Measurements from ENCODE around the gene C11orf98. TPM values are rescaled to one million over a fixed set of nuclear protein-coding genes. Genes with fewer than 3 reads are reported as not detected.
"Not testable (repeated sequence)": the region's sequence is repeated elsewhere in the genome, so short reads cannot be mapped to it uniquely, and the experiment has no call there.

C11orf98 gene
- total RNA-seq, 1 experiment from 2014 or later: 62.6 TPM

DNA sequence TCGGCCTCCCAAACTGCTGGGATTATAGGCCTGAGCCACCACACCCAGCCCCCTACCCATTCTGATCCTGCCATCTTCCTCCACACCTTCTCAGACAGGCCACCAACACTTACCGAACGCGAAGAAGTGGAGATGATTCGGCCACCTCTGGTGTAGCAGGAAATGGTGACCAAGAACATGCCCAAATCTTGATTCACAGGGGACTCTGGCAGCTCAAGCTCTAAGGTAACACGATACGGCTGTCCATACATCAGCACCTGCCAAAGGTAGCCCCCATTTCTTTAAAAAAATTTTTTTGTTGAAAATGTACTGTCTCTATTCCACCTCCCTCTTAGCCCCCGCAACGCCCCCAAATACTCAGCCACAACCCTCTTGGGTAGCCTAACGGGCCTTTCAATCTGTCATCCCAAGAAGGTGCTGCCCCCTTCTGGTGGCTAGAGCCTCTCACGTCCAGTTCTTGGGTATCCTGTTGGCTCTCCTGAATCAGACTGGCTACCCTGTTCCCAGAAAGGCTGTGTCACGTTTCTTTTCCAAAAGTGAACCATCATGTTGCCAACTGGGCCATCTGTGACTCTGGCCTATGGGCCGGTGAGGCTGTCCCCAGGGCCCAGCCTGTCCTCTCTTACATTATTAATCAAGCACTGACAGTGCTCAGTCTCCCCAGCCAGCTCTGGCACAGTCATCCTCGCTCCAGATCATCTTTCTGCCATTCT, 29.6 kb upstream of the C11orf98 start:
- peak; percentile 77 to 87 for DNase-seq
- H3K27ac ChIP-seq: no peak overlapping the region
- H3K4me1 ChIP-seq: peaks cover 12% of the 10 kb centered on the region
- no peak overlapping the region for H3K4me3 ChIP-seq
- no peaks in the 10 kb centered on the region for H3K9me3 ChIP-seq (replicated peaks)
- H3K36me3 ChIP-seq: peaks cover 26% of the 10 kb centered on the region
- no peaks in the 10 kb centered on the region for H3K27me3 ChIP-seq

DNA sequence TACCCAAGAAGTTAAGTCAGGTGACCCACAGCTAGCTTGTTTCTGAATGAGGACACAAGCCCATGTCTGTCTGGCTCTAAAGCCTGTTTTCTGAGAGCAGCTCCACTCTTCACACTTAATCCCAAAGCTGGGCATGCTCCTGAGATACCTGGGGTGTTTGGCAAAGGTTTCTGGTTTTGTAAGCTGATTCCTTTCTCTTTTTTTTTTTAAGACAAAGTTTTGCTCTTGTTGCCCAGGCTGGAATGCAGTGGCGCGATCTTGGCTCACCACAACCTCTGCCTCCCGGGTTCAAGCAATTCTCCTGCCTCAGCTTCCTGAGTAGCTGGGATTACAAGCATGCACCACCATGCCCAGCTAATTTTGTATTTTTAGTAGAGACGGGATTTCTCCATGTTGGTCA, 28.6 kb upstream of the C11orf98 start:
- Histone ChIP-seq H3K4me1 (peaks cover 22% of the 10 kb centered on the region), H3K36me3 (peaks cover 23% of the 10 kb centered on the region)
- H3K4me3 ChIP-seq; H3K27ac ChIP-seq; H3K9me3 ChIP-seq (replicated peaks); H3K27me3 ChIP-seq: not testable (repeated sequence)
- DNase-seq: peak in 1 of 2 experiments; percentile 0

DNA sequence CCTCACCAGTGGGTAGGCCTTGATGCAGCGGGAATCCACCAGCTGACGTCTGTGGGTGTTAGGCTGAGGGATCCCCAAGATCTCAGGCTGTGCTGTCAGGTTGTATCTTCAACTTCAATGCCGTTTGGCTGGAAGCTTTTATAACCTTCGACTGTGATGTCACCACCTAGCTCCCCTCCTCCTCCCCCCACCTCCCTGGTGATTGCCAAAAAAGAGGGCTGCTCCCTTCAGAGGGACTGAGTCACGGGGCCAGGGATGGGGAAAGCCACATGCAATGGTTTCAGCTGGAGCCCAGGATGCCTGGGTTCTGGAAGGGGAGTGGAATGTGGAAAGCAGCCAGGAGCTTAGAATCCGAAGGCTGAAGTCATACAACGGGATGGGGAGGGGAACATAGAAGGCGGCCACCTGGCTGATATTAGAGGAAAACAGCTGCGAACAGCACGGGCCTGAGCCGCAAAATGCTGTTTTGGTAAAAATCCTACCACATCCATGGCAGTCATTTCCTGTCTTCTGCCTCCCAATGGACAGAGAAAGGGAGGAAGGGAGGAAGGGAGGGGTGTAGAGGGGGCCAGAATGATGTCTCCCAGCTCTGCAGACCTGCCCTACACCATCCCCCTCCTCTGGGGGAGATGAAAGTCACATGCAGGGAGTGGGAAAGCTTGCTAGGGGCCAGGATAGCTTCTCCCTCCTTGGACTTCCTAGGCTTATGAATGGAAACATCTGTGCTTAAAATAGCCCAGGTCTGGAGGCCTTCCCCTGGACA, 24.6 kb upstream of the C11orf98 start, which contains the start of gene LRRN4CL:
LRRN4CL (minus strand) TSS at position 110 of the 763 bp plus-strand sequence. CDS start 1,022 bp downstream, outside the sequence.
- H3K27me3 ChIP-seq: no peaks in the 10 kb centered on the region
- H3K9me3 ChIP-seq (replicated peaks): no peaks in the 10 kb centered on the region
- peak within 1 kb of the TSS; percentile 51 for H3K27ac ChIP-seq
- peaks cover 23% of the 10 kb centered on the region for H3K36me3 ChIP-seq
- H3K4me3 ChIP-seq: no peak within 1 kb of the TSS; the same call in 1 of the 2 replicates
- peaks cover 29% of the 10 kb centered on the region for H3K4me1 ChIP-seq
- peak; percentile 85 to 90 for DNase-seq

DNA sequence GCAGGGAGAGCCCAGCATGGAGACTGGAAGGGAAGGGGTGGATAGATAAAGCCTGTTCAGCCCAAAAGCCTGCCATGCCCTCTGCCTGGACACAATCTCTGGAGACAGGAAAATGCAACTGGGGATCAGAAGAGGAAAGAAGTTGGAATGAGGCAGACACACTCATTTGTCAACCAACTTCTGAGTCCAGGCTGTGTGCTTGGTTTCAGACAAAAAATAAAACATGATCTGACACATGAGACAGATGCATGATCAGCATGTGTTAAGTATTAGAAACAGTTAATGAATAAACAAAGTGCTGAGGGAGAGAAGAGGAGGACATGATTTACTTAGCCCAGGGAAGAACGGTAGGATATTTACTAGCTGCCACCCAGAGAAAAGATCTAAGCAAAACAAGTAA, 23.5 kb upstream of the C11orf98 start:
- Histone ChIP-seq H3K4me3 (no peak overlapping the region), H3K36me3 (peaks cover 20% of the 10 kb centered on the region), H3K27ac (no peak overlapping the region)

DNA sequence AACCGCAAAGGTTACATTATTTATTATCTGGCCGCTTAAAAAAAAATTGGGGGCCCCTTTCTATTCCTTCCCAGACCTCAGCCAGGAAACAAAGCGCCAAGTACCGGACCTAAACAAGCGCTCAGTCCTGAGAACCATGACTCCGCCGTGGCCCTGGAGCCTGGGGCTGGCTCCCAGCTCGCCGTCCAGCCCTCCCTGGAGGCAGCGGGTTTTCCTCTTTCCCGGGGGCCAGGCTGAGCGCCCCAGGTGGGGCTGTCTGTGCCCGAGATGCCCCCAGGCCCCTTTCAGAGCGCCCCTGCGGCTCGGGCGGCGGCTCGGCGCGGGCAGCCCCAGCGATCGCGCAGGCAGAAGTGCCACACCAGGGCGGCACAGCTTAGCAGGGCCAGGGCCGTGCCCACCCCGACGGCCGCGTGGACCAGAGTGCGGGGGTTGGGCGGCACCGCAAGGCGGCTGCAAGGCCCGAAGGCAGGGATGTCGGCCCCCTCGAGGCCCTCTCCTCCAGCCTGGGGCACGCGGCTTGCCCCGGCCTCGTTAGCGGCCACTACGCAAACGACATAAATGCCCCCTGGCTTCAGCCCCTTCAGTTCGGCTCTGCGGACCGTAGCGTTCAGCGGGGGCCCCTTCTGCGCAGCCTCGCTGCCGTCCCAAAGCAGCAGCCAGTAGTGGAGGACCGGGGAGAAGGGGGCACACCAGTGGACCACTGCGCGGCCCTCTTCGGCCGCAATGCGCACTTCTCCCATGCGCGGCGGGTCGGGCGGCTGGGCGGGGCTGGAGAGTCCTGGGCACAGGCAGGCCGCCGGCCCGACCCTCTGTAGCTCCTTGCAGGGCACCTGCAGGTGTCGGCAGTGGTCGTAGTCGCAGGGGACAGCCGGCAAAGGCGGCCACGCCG, 22.7 kb upstream of the C11orf98 start:
- Histone ChIP-seq H3K9me3 (replicated peaks) (no peaks in the 10 kb centered on the region), H3K27ac (no peak overlapping the region), H3K36me3 (peaks cover 15% of the 10 kb centered on the region), H3K27me3 (no peaks in the 10 kb centered on the region), H3K4me3 (no peak overlapping the region), H3K4me1 (peaks cover 29% of the 10 kb centered on the region)
- DNase-seq: no peak

More for the DNA sequence above, 23.5 kb upstream of the C11orf98 start:
- Histone ChIP-seq H3K9me3 (replicated peaks) (no peaks in the 10 kb centered on the region), H3K4me1 (peaks cover 29% of the 10 kb centered on the region), H3K27me3 (no peaks in the 10 kb centered on the region)
- DNase-seq: peak in 1 of 2 experiments; percentile 6

DNA sequence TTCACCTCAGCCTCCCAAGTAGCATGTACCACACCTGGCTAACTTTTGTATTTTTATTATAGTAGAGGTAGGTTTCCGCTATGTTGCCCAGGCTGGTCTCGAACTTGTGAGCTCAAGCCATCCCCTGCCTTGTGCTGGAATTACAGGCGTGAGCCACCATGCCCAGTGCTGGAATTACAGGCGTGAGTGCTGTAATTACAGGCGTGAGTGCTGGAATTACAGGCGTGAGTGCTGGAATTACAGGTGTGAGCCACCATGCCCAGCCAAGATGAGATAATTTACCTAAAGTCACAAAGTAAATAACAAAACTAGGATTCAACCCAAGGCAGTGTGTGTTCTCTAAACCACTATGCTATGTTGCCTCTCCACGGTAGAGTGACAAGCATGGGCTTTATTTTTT, 17.5 kb upstream of the C11orf98 start:
- Histone ChIP-seq H3K4me1 (peaks cover 6% of the 10 kb centered on the region), H3K36me3 (peaks cover 3% of the 10 kb centered on the region; the same call in 1 of the 2 replicates), H3K9me3 (replicated peaks) (no peaks in the 10 kb centered on the region), H3K4me3 (no peak overlapping the region), H3K27me3 (no peaks in the 10 kb centered on the region), H3K27ac (no peak overlapping the region)
- DNase-seq: no peak

DNA sequence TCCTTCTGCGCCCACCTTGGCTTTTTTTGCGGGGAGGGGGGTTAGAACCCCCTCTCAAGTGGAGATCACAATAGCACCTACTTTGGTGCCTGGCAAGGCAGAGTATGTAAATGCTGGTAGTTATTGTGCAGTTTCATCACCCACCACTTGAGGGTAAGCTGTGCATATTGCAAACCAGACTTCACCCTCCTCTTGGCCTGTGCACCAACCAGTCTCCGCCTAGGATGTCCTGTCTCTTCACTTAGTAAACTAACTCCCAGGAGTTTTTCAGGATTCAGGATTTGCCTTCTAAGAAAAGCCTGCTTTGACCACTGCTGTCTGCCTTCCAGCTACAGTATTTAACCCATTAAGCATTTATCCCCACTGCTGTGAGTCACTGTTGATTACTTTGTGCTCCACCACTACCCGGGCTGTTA, 15.8 kb upstream of the C11orf98 start:
- H3K4me3 ChIP-seq: no peak overlapping the region
- H3K27ac ChIP-seq: no peak overlapping the region
- H3K4me1 ChIP-seq: peaks cover 6% of the 10 kb centered on the region
- peak; percentile 68 to 80 for DNase-seq
- H3K36me3 ChIP-seq: peaks cover 13% of the 10 kb centered on the region
- H3K9me3 ChIP-seq (replicated peaks): no peaks in the 10 kb centered on the region
- no peaks in the 10 kb centered on the region for H3K27me3 ChIP-seq

DNA sequence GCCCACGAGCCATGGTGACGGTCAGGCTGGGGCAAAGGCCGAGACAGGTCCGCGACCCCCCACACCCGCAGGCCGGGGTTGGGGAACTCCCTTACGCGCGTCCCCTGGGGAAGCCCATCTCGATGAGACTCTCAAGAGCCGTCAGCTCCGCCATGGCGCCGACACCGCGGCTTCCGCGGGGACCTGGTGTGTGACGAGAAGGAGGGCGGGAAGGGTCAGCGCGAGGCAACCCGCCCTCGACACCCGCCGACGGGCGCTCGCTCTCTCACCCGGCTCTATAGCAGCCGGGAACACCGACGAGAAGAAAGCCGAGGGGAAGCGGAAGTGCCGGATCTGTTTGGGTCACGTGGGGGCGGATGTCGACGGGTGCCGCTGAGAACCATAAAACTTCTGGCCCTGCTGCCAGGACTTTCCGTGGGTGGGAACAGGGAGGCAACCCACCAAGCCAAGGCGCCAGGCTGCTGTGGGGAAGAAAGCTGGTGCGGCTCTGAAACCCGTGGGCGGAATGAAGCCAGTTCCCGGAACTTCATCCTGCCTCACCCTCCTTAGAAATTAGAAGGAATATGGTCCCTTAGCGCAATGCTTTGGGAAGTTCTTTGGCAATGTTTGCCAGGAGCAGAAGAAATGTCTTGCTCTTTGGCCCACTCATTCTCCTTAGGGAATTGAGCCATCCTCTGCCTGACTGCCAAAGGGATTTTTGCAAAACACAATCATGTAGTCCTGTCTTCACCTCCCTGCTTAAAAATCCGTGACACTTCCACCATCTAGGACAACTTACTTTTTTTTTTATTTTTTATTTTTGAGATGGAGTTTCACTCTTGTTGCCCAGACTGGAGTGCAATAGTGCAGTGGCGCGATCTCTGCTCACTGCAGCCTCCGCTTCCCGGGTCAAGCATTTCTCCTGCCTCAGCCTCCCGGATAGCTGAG, 14.0 kb upstream of the C11orf98 start, which contains the start of gene UBXN1:
UBXN1 (minus strand) TSS at position 304 of the 927 bp plus-strand sequence; CDS start at position 154, 150 bp downstream.
- Histone ChIP-seq H3K4me1 (peaks cover 6% of the 10 kb centered on the region), H3K4me3 (peak within 1 kb of the TSS; percentile 99), H3K36me3 (peaks cover 18% of the 10 kb centered on the region), H3K27me3 (no peaks in the 10 kb centered on the region), H3K27ac (peak within 1 kb of the TSS; percentile 70), H3K9me3 (replicated peaks) (no peaks in the 10 kb centered on the region)
- DNase-seq: peak; percentile 89 to 91

DNA sequence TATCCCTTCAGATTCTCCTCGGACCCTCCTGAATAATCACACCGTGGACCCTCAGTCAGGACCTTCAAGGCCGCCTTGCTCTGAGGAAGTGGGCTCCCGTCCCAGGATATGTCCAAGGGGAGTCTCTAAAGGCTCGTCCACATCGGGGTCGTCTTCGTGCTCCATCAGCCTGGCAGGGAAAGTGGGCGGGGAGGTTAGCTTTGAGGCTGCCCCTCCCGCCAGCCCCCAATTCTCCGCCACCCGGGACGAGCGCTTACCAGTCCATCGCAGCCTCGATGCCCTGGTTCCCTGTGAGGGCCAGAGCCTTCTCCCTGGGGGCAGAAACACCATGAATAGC, 13.4 kb upstream of the C11orf98 start:
- H3K27me3 ChIP-seq: no peaks in the 10 kb centered on the region
- H3K4me3 ChIP-seq: peak overlapping the region; percentile 99
- DNase-seq: no peak
- H3K36me3 ChIP-seq: peaks cover 18% of the 10 kb centered on the region
- peak overlapping the region; percentile 70 for H3K27ac ChIP-seq
- no peaks in the 10 kb centered on the region for H3K9me3 ChIP-seq (replicated peaks)
- peaks cover 6% of the 10 kb centered on the region for H3K4me1 ChIP-seq

DNA sequence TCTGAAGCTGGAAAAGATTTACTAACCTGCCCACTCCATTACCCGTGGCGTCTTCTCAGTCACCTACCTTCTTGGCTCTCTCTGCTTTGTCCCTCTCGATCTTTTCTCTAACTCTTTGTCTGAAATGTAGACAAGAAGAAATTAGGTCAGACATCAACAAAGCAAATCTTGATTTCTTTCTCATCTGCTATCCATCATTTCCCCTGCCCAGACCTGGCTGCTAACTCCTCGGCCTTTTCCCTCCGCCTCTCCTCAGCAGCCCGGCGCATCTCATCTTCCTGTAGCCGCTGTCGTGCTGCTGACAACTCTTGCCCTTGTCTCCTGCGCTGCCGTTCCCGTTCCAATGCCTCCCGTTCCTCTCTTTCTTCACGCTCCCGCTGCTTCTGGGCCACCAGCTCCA, 12.7 kb upstream of the C11orf98 start:
- Histone ChIP-seq H3K4me1 (peaks cover 6% of the 10 kb centered on the region), H3K4me3 (peak overlapping the region; percentile 99; the same call in 1 of the 2 replicates), H3K36me3 (peaks cover 22% of the 10 kb centered on the region), H3K27me3 (no peaks in the 10 kb centered on the region), H3K9me3 (replicated peaks) (no peaks in the 10 kb centered on the region), H3K27ac (no peak overlapping the region)
- DNase-seq: no peak

DNA sequence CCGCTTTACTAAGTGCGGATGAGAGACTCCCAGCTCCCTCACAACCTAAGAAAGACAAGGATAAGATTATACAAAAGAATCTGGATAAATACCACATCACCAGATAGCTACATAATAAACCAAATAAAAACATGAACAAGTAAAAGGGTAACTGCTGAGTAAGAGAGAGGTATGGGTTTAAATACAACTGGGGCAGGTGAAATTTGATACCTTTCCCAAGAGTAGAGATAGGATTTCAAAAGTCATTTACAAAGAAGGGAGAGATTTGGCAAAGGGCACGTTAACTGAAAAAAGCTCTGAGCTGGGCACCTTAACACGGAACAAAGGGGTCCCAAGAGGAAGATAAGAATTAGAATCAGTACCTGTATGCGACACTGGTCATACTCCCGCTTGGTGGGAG, 12.1 kb upstream of the C11orf98 start:
- Histone ChIP-seq H3K36me3 (peaks cover 22% of the 10 kb centered on the region), H3K27ac (no peak overlapping the region), H3K9me3 (replicated peaks) (no peaks in the 10 kb centered on the region), H3K27me3 (no peaks in the 10 kb centered on the region), H3K4me3 (no peak overlapping the region), H3K4me1 (peaks cover 6% of the 10 kb centered on the region)
- no peak for DNase-seq

DNA sequence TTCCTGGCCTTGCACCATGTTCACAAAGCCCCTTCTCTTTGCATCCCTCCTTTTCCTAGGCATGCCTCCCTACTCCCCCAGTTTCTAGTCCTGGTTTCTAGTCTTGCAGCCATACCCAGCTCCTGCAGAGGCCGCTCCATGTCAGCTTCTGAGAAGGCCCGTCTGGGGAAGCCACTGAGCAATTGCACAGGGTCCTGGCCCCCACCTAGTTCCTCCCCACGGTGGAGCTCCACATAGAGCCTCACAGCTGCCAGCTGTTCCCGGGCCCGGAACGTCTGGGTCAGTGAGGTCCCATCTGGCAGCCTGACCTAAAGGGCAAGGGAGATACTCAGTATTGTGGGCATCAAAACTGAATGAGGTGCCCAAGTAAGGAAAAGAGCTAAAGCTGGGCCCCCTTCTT, 11.7 kb upstream of the C11orf98 start:
- Histone ChIP-seq H3K27me3 (no peaks in the 10 kb centered on the region), H3K4me1 (peaks cover 6% of the 10 kb centered on the region), H3K36me3 (peaks cover 22% of the 10 kb centered on the region), H3K27ac (no peak overlapping the region), H3K9me3 (replicated peaks) (no peaks in the 10 kb centered on the region), H3K4me3 (no peak overlapping the region)
- no peak for DNase-seq

DNA sequence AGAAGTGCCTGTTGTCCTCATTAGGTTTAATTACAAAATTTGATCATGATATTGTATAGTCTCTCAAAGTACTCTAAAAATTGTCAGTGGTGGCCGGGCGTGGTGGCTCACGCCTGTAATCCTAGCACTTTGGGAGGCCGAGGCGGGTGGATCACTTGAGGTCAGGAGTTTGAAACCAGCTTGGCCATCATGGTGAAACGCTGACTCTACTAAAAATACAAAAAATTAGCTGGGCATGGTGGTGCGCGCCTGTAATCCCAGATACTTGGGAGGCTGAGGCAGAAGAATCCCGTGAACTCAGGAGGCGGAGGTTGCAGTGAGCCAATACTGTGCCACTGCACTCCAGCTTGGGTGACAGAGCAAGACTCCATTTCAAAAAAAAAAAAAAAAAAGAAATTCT, 10.4 kb upstream of the C11orf98 start:
- H3K4me1 ChIP-seq; DNase-seq; H3K4me3 ChIP-seq; H3K27ac ChIP-seq; H3K9me3 ChIP-seq (replicated peaks); H3K27me3 ChIP-seq: not testable (repeated sequence)
- peaks cover 22% of the 10 kb centered on the region for H3K36me3 ChIP-seq

DNA sequence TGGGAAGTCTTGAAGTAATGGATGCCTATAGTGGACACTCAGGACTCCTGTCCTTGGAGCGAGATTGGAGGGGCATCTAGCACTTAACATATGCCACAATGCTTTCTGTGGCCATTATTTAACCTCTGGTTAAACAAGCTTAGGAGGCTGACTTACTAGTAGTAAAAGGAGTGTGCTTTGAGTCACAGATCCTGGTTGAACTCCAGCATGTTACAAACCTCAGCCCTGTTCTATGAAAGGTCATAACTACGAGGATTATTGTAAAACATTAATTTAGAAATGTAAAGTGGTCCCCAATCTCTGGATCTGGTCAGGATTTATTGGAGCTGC, 8.2 kb upstream of the C11orf98 start:
- Histone ChIP-seq H3K9me3 (replicated peaks) (no peaks in the 10 kb centered on the region), H3K4me3 (no peak overlapping the region), H3K27ac (no peak overlapping the region), H3K27me3 (no peaks in the 10 kb centered on the region), H3K4me1 (peaks cover 4% of the 10 kb centered on the region; the same call in 1 of the 2 replicates), H3K36me3 (peaks cover 22% of the 10 kb centered on the region)
- no peak for DNase-seq
